Esophagus squamous epithelium (tissue), 4 donors: ENCODE results near the gene MBNL2.

Source experiments
- CTCF ChIP-seq, 6 experiments: fragments of 450-650 bp in 4 of 6; fragments of 200-600 bp in 2 of 6; sonication (generic) in 2 of 6; IDR thresholded peaks; one replicate each; pipeline ENCODE4 v1.5.1; 2016 to 2019; ENCODE audit warnings: antibody characterized with exemption in 6 of 6, mild to moderate bottlenecking in 4 of 6, moderate library complexity in 4 of 6
- POLR2A ChIP-seq, 4 donors: fragments of 450-650 bp; IDR thresholded peaks; one replicate each; pipeline ENCODE4 v1.6.1; 2017; ENCODE audit warnings: antibody characterized with exemption in 4 of 4, mild to moderate bottlenecking in 4 of 4, moderate library complexity in 3 of 4

GRCh38 chr13:97426695-97427094, 204.6 kb downstream of the MBNL2 start:
- no peak for TF ChIP-seq CTCF (IDR thresholded peaks at IDR 0.05)
- no peak for TF ChIP-seq POLR2A (IDR thresholded peaks at IDR 0.05)
